ENCODE results near the gene NEUROD1. TPM values are rescaled to one million over a fixed set of nuclear protein-coding genes. Genes with fewer than 3 reads are reported as not detected.

NEUROD1 gene
- total RNA-seq, 1 donor from 2014 or later = not detected

DNA sequence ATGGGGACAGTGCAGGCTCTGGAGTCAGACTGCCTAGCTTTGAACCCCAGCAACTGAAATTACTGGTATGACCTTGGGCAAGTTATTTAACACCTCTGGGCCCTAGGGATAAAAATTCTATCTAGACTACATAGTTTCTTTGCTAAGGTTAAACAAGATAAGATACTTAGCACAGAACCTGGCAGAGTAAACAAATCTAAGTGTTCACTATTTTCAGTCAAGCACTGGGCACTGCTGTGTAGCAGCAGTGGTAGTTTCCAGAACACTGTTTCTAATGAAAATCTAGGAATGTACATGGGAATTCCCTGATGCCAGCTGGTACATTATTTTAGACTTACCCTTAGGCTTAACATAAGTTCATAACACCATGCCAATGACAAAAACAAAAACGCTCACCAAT, 40.6 kb downstream of the NEUROD1 start:
- no peak overlapping the region for H3K27ac Mint-ChIP-seq (ENCODE audit: unreplicated experiment)
- no peak for DNase-seq (ENCODE audit: low spot score)
- H3K4me3 Mint-ChIP-seq (ENCODE audit: unreplicated experiment) = no peak overlapping the region
- H3K9me3 Mint-ChIP-seq (ENCODE audit: low read depth) = no peaks in the 10 kb centered on the region
- H3K36me3 Mint-ChIP-seq (ENCODE audit: low read depth) = no peaks in the 10 kb centered on the region
- peaks cover 15% of the 10 kb centered on the region for H3K27me3 Mint-ChIP-seq (ENCODE audit: low read depth)
- TF ChIP-seq, protein P1, sequence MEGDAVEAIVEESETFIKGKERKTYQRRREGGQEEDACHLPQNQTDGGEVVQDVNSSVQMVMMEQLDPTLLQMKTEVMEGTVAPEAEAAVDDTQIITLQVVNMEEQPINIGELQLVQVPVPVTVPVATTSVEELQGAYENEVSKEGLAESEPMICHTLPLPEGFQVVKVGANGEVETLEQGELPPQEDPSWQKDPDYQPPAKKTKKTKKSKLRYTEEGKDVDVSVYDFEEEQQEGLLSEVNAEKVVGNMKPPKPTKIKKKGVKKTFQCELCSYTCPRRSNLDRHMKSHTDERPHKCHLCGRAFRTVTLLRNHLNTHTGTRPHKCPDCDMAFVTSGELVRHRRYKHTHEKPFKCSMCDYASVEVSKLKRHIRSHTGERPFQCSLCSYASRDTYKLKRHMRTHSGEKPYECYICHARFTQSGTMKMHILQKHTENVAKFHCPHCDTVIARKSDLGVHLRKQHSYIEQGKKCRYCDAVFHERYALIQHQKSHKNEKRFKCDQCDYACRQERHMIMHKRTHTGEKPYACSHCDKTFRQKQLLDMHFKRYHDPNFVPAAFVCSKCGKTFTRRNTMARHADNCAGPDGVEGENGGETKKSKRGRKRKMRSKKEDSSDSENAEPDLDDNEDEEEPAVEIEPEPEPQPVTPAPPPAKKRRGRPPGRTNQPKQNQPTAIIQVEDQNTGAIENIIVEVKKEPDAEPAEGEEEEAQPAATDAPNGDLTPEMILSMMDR (IDR thresholded peaks at IDR 0.05) = no peak
- no peaks in the 10 kb centered on the region for H3K4me1 Mint-ChIP-seq (ENCODE audit: low read depth)

DNA sequence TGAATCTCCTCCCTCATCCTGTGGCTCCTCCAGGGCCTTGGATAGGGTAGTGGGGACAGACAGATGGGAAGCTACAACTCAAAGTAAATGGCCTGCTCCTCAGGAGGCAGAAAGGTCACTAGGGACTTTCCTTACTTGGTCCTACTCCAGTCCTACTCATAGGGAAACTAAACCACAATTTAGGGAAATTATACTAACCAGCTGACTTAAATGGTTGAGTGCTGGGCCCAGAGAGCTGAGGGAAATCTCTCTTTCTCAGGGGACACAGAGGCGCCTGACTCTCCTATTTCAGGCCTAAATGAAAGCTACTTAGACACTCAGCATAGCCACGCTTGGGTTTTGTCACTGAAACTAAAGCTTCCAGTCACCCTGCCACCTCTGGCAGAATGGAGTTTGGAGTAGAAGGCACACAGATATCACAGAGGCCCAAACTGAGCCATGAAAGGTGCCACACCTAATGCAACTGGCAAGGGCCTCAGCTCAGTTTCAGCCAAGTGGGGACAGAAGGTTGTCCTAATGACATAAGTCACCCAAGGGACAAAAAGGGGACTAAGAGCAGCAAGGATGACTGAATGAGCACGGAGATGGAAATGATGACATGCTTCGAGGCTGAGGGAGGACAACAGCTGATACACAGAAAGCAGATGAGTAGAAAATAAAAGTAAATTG, 47.5 kb downstream of the NEUROD1 start:
- Mint-ChIP-seq H3K9me3 (ENCODE audit: low read depth) (no peaks in the 10 kb centered on the region), H3K36me3 (ENCODE audit: low read depth) (no peaks in the 10 kb centered on the region), H3K27ac (ENCODE audit: unreplicated experiment) (no peak overlapping the region), H3K4me1 (ENCODE audit: low read depth) (no peaks in the 10 kb centered on the region), H3K4me3 (ENCODE audit: unreplicated experiment) (no peak overlapping the region), H3K27me3 (ENCODE audit: low read depth) (peaks cover 10% of the 10 kb centered on the region)
- TF ChIP-seq, protein P1 (IDR thresholded peaks at IDR 0.05) = no peak
- no peak for DNase-seq (ENCODE audit: low spot score)

DNA sequence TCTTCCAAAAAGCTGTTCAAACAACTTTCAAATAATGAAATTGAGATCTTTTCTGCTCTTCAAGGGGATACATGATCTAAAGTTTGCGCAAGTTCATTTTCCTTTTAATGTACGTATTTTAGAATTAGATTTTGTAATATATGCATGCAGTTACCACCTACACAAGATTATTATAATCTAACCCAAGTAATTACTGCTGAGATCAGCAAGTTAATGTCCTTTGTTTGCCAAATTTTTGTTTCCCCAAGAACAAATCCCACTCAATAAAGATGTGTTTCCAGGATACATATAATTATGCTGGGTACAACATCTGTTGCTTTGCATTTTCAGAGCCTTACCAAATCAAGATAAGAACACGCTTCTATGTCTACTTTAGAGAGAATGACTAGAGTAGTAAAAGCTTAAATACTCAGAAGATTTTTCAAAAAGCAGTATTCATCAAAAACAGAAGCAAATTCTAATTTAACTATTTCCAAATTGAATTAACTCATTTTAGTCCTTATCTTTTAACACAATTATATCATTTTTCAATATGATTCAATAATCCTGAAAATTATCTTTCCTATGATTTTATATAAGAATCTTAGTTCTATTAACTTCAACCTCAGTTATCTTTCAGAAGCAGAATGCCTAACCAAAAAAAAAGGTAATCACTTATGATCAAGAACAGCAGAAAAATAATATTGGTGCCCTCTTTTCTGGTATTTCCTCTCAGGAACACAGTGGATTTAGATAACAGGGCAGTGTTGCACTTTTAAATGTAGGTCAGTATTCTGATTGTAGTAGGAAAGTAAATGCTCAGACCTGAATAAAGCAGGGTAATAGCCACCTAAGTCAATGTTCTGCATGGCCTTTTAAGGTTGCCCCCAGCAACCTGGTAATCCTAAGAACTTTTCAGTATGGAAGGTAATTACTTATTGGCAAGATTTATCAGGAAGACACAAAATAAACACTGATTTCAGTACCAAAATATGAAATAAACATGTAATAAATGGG, 51.4 kb downstream of the NEUROD1 start:
- H3K27ac Mint-ChIP-seq (ENCODE audit: unreplicated experiment) = no peak overlapping the region
- H3K4me3 Mint-ChIP-seq (ENCODE audit: unreplicated experiment) = no peak overlapping the region
- H3K36me3 Mint-ChIP-seq (ENCODE audit: low read depth) = no peaks in the 10 kb centered on the region
- no peaks in the 10 kb centered on the region for H3K4me1 Mint-ChIP-seq (ENCODE audit: low read depth)
- no peak for DNase-seq (ENCODE audit: low spot score)
- peaks cover 16% of the 10 kb centered on the region for H3K27me3 Mint-ChIP-seq (ENCODE audit: low read depth)
- TF ChIP-seq, protein P1 (IDR thresholded peaks at IDR 0.05) = no peak
- H3K9me3 Mint-ChIP-seq (ENCODE audit: low read depth) = no peaks in the 10 kb centered on the region

DNA sequence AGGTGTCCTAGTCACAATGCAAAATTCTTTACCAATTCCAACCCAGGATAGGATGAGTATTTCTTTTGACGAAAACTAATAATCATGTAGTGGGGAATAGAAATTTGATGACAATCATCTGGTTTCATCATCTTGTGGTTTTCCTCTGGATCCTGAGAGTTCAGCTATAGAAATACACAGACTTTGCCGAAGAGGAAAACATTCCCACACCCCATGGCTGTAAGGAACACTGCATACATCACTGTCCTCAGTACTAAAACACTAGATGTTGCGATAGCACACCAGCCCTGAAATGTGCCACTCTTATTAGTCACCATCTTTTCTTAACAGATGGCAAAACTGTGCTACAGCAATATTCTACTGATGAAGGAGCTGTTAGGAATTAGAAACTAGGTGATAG, 52.8 kb downstream of the NEUROD1 start:
- H3K27me3 Mint-ChIP-seq (ENCODE audit: low read depth) = peaks cover 13% of the 10 kb centered on the region
- no peaks in the 10 kb centered on the region for H3K9me3 Mint-ChIP-seq (ENCODE audit: low read depth)
- H3K27ac Mint-ChIP-seq (ENCODE audit: unreplicated experiment) = no peak overlapping the region
- no peak overlapping the region for H3K4me3 Mint-ChIP-seq (ENCODE audit: unreplicated experiment)
- no peak for DNase-seq (ENCODE audit: low spot score)
- TF ChIP-seq, protein P1 (IDR thresholded peaks at IDR 0.05) = no peak
- no peaks in the 10 kb centered on the region for H3K4me1 Mint-ChIP-seq (ENCODE audit: low read depth)
- no peaks in the 10 kb centered on the region for H3K36me3 Mint-ChIP-seq (ENCODE audit: low read depth)

DNA sequence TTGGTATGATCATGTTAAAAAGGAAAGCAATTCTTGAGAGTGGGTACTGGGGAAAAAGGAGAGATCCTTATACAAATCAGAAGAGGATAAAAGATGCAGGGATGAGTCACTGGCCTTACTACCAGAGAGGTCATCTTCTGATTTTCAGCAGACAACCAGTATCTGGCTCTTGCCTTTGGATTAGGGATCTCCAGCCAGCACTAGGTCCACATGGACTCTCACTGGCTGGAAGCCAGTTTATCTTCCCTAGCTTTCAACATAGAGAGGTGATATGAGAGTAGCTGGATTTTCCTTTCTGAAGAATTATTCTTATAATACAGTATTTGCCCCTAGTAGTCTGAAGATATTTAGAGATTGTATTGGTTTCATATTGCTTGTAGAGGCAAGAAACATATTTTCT, 53.6 kb downstream of the NEUROD1 start:
- H3K27me3 Mint-ChIP-seq (ENCODE audit: low read depth) = peaks cover 12% of the 10 kb centered on the region
- DNase-seq (ENCODE audit: low spot score) = no peak
- H3K36me3 Mint-ChIP-seq (ENCODE audit: low read depth) = no peaks in the 10 kb centered on the region
- no peak overlapping the region for H3K4me3 Mint-ChIP-seq (ENCODE audit: unreplicated experiment)
- H3K27ac Mint-ChIP-seq (ENCODE audit: unreplicated experiment) = no peak overlapping the region
- TF ChIP-seq, protein P1 (IDR thresholded peaks at IDR 0.05) = no peak
- H3K9me3 Mint-ChIP-seq (ENCODE audit: low read depth) = no peaks in the 10 kb centered on the region
- no peaks in the 10 kb centered on the region for H3K4me1 Mint-ChIP-seq (ENCODE audit: low read depth)
